SK-N-SH (cell line): Measurements from ENCODE around the gene DYRK1A. TPM values are rescaled to one million over a fixed set of nuclear protein-coding genes. Genes with fewer than 3 reads are reported as not detected.
A peak's percentile ranks its signal among the peaks of the same experiment; 100 is the strongest.

Source experiments
- CTCF ChIA-PET: fragments of 300-600, 350-600 bp; formaldehyde crosslinking; extraction: SDS; loops from one replicate; lab custom pipeline; 2021; lab: Yijun Ruan, JAX
- POLR2A ChIA-PET: fragments of 350-600 bp; sonication (Branson Sonifier 250); formaldehyde crosslinking; extraction: SDS; loops from one replicate; lab custom pipeline; 2020; ENCODE audit warnings: antibody characterized with exemption, inconsistent platforms; lab: Yijun Ruan, JAX
- DNase-seq: peaks from one replicate; pipeline ENCODE4 v3.0.0; 2012
- H2AFZ ChIP-seq: fragments of 200-600 bp; sonication (generic); 2 replicates; pipeline ENCODE4 v1.8.1; 2016; ENCODE audit warnings: antibody characterized with exemption, mild to moderate bottlenecking, low read depth
- H3F3A ChIP-seq: fragments of 200-600 bp; sonication (generic); replicated peaks from 2 replicates; pipeline ENCODE3; 2016; ENCODE audit warnings: antibody characterized with exemption, mild to moderate bottlenecking; ENCODE audit not compliant: insufficient read depth
- H3K27ac ChIP-seq, 2 experiments: fragments of 200-500 bp in 1 of 2; fragments of 200-600 bp in 1 of 2; sonication (Bioruptor generic) in 1 of 2; sonication (generic), shearing (Covaris generic) in 1 of 2; 2 replicates each; pipeline versions ENCODE4 v1.5.1 to v1.6.1; 2014 to 2016; ENCODE audit warnings: low read depth in 2 of 2, inconsistent platforms in 1 of 2, low read length in 1 of 2, mild to moderate bottlenecking in 1 of 2, mixed read lengths in 1 of 2
- H3K27me3 ChIP-seq: fragments of 200-600 bp; sonication (generic), shearing (Covaris generic); 2 replicates; pipeline ENCODE4 v1.6.1; 2016; ENCODE audit warnings: mixed run types; ENCODE audit not compliant: insufficient read depth
- H3K36me3 ChIP-seq, 2 experiments: fragments of 200-500 bp in 1 of 2; fragments of 200-600 bp in 1 of 2; sonication (Bioruptor generic) in 1 of 2; sonication (generic) in 1 of 2; replicated peaks in 1 of 2; 2 replicates each; pipeline versions ENCODE3 to v1.5.1; 2014 to 2016; ENCODE audit warnings: low read length in 1 of 2, mild to moderate bottlenecking in 1 of 2; ENCODE audit not compliant: insufficient read depth in 2 of 2, control insufficient read depth in 1 of 2
- H3K4me1 ChIP-seq, 2 experiments: fragments of 200-500 bp in 1 of 2; fragments of 200-600 bp in 1 of 2; sonication (Bioruptor generic) in 1 of 2; sonication (generic), shearing (Covaris generic) in 1 of 2; 2 replicates each; pipeline versions ENCODE4 v1.5.1 to v1.6.1; 2014 to 2016; ENCODE audit warnings: low read depth in 1 of 2, low read length in 1 of 2, mixed run types in 1 of 2; ENCODE audit not compliant: insufficient read depth in 2 of 2, control insufficient read depth in 1 of 2
- H3K4me2 ChIP-seq: fragments of 200-600 bp; sonication (generic), shearing (Covaris generic); 2 replicates; pipeline ENCODE4 v1.6.1; 2017; ENCODE audit warnings: mixed run types
- H3K4me3 ChIP-seq, 2 experiments: fragments of 200-500 bp in 1 of 2; fragments of 200-600 bp in 1 of 2; sonication (Bioruptor generic) in 1 of 2; sonication (generic), shearing (Covaris generic) in 1 of 2; 2 replicates each; pipeline versions ENCODE4 v1.5.1 to v1.8.1; 2014 to 2016; ENCODE audit warnings: low read depth in 2 of 2, inconsistent platforms in 1 of 2, low read length in 1 of 2, mild to moderate bottlenecking in 1 of 2, mixed read lengths in 1 of 2, moderate library complexity in 1 of 2
- H3K79me2 ChIP-seq: fragments of 200-600 bp; sonication (generic); 2 replicates; pipeline ENCODE4 v1.8.1; 2017; ENCODE audit warnings: mild to moderate bottlenecking; ENCODE audit not compliant: insufficient read depth
- H3K9ac ChIP-seq: fragments of 200-600 bp; sonication (generic); 2 replicates; pipeline ENCODE4 v1.6.1; 2017; ENCODE audit warnings: mixed run types
- H3K9me2 ChIP-seq: fragments of 200-600 bp; sonication (generic); 2 replicates; pipeline ENCODE4 v1.6.1; 2017; ENCODE audit warnings: mixed run types
- H3K9me3 ChIP-seq: fragments of 200-600 bp; sonication (generic); 2 replicates; pipeline ENCODE4 v1.6.1; 2017; ENCODE audit warnings: mixed run types, mild to moderate bottlenecking, moderate library complexity
- H4K20me1 ChIP-seq: fragments of 200-600 bp; sonication (generic); 2 replicates; pipeline ENCODE4 v1.6.1; 2017; ENCODE audit warnings: mild to moderate bottlenecking, mixed run types; ENCODE audit not compliant: insufficient read depth
- ELF1 ChIP-seq: IDR thresholded peaks from 2 replicates; pipeline ENCODE4 v1.4.0; 2012
- FOSL2 ChIP-seq: IDR thresholded peaks from 2 replicates; pipeline ENCODE4 v1.4.0; 2012; ENCODE audit warnings: low read depth, mild to moderate bottlenecking, moderate library complexity, borderline replicate concordance
- JUND ChIP-seq: IDR thresholded peaks from 2 replicates; pipeline ENCODE4 v1.4.0; 2012
- MEF2A ChIP-seq: IDR thresholded peaks from 2 replicates; pipeline ENCODE4 v1.4.0; 2012; ENCODE audit warnings: low read depth, borderline replicate concordance
- POLR2AphosphoS5 ChIP-seq: IDR thresholded peaks from 2 replicates; pipeline ENCODE4 v1.6.1; 2012; ENCODE audit warnings: low read depth, low read length
- RAD21 ChIP-seq: IDR thresholded peaks from 2 replicates; pipeline ENCODE4 v1.6.1; 2012; ENCODE audit warnings: mild to moderate bottlenecking, low read length
- RXRA ChIP-seq: IDR thresholded peaks from 2 replicates; pipeline ENCODE4 v1.4.0; 2012; ENCODE audit warnings: low read depth, mild to moderate bottlenecking, borderline replicate concordance
- SMC3 ChIP-seq: IDR thresholded peaks from 2 replicates; pipeline ENCODE4 v1.6.1; 2012; ENCODE audit warnings: low read depth, low read length, improper control_type of control experiment
- TAF1 ChIP-seq: IDR thresholded peaks from 2 replicates; pipeline ENCODE4 v1.6.1; 2012; ENCODE audit warnings: low read depth, mild to moderate bottlenecking, low read length, moderate library complexity, borderline replicate concordance
- TEAD4 ChIP-seq: IDR thresholded peaks from 2 replicates; pipeline ENCODE4 v1.4.0; 2012; ENCODE audit warnings: mild to moderate bottlenecking, borderline replicate concordance; ENCODE audit not compliant: insufficient read depth
- YY1 ChIP-seq: IDR thresholded peaks from 2 replicates; pipeline ENCODE4 v1.4.0; 2012; ENCODE audit warnings: low read depth, mild to moderate bottlenecking
- WGBS: methylation state at CpG from one replicate; pipeline ENCODE4 v1.1.6; 2017; ENCODE audit warnings: low lambda C conversion rate; 5-methylcytosine and 5-hydroxymethylcytosine counted together
- polyA plus RNA-seq, 3 experiments: library from polyadenylated mRNA; depleted of rRNA; stranded (reverse); fragments of >200 nt; gene quantifications; 2 replicates each; pipeline ENCODE4 v1.2.3, GENCODE V29; 2012
- TF ChIP-seq, protein P1 (sequence below): fragments of 200-600 bp; sonication (generic); IDR thresholded peaks from 2 replicates; pipeline ENCODE4 v1.6.1; 2017; ENCODE audit warnings: antibody characterized with exemption, mild to moderate bottlenecking, moderate library complexity
- TF ChIP-seq, protein P2 (sequence below): IDR thresholded peaks from 2 replicates; pipeline ENCODE4; 2012
- TF ChIP-seq, protein P3 (sequence below): IDR thresholded peaks from 2 replicates; pipeline ENCODE4 v1.4.0; 2012; ENCODE audit warnings: low read depth, borderline replicate concordance

DYRK1A gene
- polyA plus RNA-seq, 1 of the 3 experiments (the other 2 are of a cell fraction), result 19.3 TPM

DNA sequence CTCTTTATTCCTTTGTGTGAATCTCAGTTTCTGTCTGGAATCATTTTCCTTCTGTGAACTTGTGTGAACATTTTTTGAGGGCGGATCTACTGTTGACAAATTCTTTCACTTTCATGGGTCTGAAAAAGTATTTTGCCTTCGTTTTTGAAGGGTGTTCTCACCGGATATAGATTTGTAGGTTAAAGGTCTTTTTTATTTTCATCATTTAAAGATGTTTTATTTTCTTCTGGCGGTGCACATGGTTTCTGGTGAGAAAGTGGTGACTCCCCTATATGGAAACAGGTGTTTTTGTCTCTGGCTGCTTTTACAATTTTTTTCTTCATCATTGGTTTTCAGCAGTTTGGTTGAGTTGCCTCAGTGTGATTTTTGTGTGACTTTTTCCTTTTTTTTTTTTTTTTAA is 94.9 kb downstream of the DYRK1A start:
- no peak for DNase-seq
- TF ChIP-seq SMC3 (no peak), YY1 (no peak), JUND (no peak), RAD21 (no peak), TAF1 (no peak), RXRA (no peak), ELF1 (no peak), TEAD4 (no peak), POLR2AphosphoS5 (no peak)
- TF ChIP-seq, protein P1, sequence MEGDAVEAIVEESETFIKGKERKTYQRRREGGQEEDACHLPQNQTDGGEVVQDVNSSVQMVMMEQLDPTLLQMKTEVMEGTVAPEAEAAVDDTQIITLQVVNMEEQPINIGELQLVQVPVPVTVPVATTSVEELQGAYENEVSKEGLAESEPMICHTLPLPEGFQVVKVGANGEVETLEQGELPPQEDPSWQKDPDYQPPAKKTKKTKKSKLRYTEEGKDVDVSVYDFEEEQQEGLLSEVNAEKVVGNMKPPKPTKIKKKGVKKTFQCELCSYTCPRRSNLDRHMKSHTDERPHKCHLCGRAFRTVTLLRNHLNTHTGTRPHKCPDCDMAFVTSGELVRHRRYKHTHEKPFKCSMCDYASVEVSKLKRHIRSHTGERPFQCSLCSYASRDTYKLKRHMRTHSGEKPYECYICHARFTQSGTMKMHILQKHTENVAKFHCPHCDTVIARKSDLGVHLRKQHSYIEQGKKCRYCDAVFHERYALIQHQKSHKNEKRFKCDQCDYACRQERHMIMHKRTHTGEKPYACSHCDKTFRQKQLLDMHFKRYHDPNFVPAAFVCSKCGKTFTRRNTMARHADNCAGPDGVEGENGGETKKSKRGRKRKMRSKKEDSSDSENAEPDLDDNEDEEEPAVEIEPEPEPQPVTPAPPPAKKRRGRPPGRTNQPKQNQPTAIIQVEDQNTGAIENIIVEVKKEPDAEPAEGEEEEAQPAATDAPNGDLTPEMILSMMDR, result no peak
- TF ChIP-seq, protein P2, sequence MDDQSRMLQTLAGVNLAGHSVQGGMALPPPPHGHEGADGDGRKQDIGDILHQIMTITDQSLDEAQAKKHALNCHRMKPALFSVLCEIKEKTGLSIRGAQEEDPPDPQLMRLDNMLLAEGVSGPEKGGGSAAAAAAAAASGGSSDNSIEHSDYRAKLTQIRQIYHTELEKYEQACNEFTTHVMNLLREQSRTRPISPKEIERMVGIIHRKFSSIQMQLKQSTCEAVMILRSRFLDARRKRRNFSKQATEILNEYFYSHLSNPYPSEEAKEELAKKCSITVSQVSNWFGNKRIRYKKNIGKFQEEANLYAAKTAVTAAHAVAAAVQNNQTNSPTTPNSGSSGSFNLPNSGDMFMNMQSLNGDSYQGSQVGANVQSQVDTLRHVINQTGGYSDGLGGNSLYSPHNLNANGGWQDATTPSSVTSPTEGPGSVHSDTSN, result no peak
- TF ChIP-seq, protein P3, sequence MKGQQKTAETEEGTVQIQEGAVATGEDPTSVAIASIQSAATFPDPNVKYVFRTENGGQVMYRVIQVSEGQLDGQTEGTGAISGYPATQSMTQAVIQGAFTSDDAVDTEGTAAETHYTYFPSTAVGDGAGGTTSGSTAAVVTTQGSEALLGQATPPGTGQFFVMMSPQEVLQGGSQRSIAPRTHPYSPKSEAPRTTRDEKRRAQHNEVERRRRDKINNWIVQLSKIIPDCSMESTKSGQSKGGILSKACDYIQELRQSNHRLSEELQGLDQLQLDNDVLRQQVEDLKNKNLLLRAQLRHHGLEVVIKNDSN, result no peak
- H3K4me2 ChIP-seq, result no peak overlapping the region

DNA sequence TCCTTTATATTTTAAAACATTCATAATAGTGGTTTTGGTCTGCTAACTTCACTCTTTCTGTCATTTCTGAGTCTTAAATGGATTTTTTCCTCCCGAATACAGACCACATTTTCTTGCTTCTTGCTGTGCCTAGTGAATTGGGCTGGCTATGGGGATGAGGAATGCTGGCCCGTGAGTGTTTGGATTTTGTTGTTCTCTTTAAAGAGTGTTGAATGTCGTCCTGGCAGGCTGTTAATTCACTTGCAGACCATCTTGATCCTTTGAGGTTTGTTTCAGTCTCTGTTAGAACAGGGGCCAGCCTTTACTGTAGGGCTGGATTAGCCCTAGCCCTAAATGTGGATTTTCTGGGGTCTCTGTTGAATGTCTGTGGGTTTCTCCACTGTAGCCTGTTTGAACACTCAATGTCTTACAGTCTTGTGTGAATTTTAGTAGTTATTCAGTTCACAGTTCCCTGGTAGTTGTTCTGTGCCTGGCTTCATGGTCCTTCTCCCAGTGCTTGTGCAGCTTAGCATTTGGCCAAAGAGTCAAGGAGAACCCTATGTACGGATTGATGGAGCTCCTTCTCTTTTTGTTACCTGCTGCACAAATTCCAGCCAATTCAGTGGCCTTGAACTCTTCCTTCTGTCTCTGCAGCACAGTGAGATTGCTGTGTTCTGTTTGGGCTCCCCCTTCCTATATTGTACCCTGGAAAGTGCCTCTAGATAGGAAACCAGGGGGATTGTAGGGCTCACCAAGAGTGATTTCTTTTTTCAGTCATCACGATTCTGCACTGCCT is 95.7 kb downstream of the DYRK1A start:
- Histone ChIP-seq H4K20me1 (peaks cover 93% of the 10 kb centered on the region), H3K9me2 (no peaks in the 10 kb centered on the region), H3K9me3 (no peaks in the 10 kb centered on the region), H3K9ac (no peak overlapping the region), H3K27me3 (no peaks in the 10 kb centered on the region), H3K27ac (peak overlapping the region in 1 of 2 experiments; percentile 31; a peak in 1 of 4 replicates)
- TF ChIP-seq MEF2A, result no peak
- TF ChIP-seq FOSL2, result no peak
- TF ChIP-seq, protein P1, result no peak
- TF ChIP-seq, all 33 proteins: peak for 0
- Histone ChIP-seq H3K4me3 (no peak overlapping the region; a peak in 1 of 4 replicates), H3K79me2 (peaks cover 100% of the 10 kb centered on the region), H3K36me3 (peaks cover 0 to 3% of the 10 kb centered on the region in 2 experiments), H2AFZ (no peak overlapping the region), H3K4me2 (peak overlapping the region; percentile 28; the same call in 1 of the 2 replicates), H3K4me1 (peaks cover 20 to 26% of the 10 kb centered on the region in 2 experiments), H3F3A (peaks cover 13% of the 10 kb centered on the region)
- CTCF ChIA-PET, result interaction anchor here (0.6 to 2.4 kb wide), 12 partner anchors 9 to 306 kb away, joined by 3 to 26 read pairs (median 4); no protein-coding TSS in a partner anchor
- DNase-seq, result no peak
- WGBS, result 89% methylated on average over 5 of the region's 5 CpGs
- POLR2A ChIA-PET, result interaction anchor here (0.6 to 1.3 kb wide), 2 partner anchors 101 to 172 kb away, joined by 3 read pairs; no protein-coding TSS in a partner anchor

More for the DNA sequence above, 94.9 kb downstream of the DYRK1A start:
- Histone ChIP-seq H4K20me1 (peaks cover 91% of the 10 kb centered on the region), H3K4me1 (peaks cover 21 to 26% of the 10 kb centered on the region in 2 experiments), H2AFZ (no peak overlapping the region), H3K27ac (no peak overlapping the region), H3F3A (peaks cover 13% of the 10 kb centered on the region), H3K79me2 (peaks cover 99% of the 10 kb centered on the region), H3K9me3 (no peaks in the 10 kb centered on the region), H3K9ac (no peak overlapping the region), H3K4me3 (no peak overlapping the region), H3K27me3 (no peaks in the 10 kb centered on the region), H3K9me2 (no peaks in the 10 kb centered on the region), H3K36me3 (peaks cover 0 to 3% of the 10 kb centered on the region in 2 experiments)
- CTCF ChIA-PET, result no interaction called here
- POLR2A ChIA-PET, result no interaction called here
- WGBS, result 80% methylated on average over 4 of the region's 4 CpGs
